Measurements from ENCODE around the gene GPR55. TPM values are rescaled to one million over a fixed set of nuclear protein-coding genes. Genes with fewer than 3 reads are reported as not detected.

Gene GPR55
- total RNA-seq, 1 donor from 2014 or later, result not detected

DNA sequence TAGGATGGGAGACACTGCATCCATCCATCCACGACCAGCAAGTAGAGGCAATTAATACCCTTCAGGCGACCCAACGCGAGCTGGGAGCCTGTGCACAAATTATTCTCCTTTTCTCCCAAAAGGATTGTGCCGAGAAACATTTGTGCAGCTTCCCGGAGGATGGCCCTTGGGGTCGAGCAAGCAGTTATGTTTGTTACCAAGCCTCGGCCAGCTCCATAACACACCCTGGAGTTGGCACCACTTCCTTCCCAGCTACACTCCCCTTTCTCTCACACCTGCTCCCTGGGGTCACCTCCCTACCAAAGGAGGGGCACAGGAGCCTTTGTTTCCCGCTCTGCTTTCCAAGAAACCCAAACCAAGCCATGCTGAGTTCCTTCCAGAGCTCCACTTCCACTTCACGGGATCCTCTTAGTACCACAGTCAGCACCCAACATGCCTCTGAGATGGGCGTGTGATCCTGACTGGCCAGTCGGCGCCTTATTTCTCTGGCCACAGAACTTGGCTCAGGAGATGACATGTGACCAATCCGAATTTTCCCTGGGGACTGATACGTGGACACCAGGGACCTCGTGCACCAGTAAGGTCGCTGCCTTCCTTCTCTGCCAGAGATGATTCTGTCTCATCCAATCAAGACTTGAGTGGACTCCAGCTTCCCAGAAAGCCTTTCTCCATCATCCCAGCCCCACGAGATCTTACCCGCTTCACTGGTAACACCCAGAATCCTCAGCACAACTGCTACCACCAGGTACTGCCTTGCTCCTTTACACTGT is 28.5 kb downstream of the GPR55 start:
- Histone ChIP-seq H2AFZ (replicated peaks) (no peak overlapping the region), H3K4me1 (peaks cover 21% of the 10 kb centered on the region), H3K27me3 (no peaks in the 10 kb centered on the region), H3F3A (ENCODE audit: low read depth) (no peaks in the 10 kb centered on the region), H3K9ac (no peak overlapping the region), H3K4me2 (no peak overlapping the region), H3K36me3 (no peaks in the 10 kb centered on the region), H3K79me2 (ENCODE audit: low read depth) (no peaks in the 10 kb centered on the region), H3K27ac (no peak overlapping the region), H4K20me1 (ENCODE audit: low read depth) (no peaks in the 10 kb centered on the region), H3K4me3 (no peak overlapping the region), H3K9me3 (ENCODE audit: low read depth) (no peaks in the 10 kb centered on the region)
- DNase-seq (ENCODE audit: low spot score), result no peak
- Mint-ChIP-seq H3K4me1 (peaks cover 55% of the 10 kb centered on the region), H3K27me3 (ENCODE audit: insufficient read depth, low read depth) (peaks cover 3% of the 10 kb centered on the region), H3K9me3 (no peaks in the 10 kb centered on the region), H3K27ac (peak overlapping the region; percentile 57), H3K36me3 (no peaks in the 10 kb centered on the region), H3K4me3 (no peak overlapping the region)
- no peak for TF ChIP-seq EZH2phosphoT487 (IDR thresholded peaks at IDR 0.05)
- TF ChIP-seq, protein P1, sequence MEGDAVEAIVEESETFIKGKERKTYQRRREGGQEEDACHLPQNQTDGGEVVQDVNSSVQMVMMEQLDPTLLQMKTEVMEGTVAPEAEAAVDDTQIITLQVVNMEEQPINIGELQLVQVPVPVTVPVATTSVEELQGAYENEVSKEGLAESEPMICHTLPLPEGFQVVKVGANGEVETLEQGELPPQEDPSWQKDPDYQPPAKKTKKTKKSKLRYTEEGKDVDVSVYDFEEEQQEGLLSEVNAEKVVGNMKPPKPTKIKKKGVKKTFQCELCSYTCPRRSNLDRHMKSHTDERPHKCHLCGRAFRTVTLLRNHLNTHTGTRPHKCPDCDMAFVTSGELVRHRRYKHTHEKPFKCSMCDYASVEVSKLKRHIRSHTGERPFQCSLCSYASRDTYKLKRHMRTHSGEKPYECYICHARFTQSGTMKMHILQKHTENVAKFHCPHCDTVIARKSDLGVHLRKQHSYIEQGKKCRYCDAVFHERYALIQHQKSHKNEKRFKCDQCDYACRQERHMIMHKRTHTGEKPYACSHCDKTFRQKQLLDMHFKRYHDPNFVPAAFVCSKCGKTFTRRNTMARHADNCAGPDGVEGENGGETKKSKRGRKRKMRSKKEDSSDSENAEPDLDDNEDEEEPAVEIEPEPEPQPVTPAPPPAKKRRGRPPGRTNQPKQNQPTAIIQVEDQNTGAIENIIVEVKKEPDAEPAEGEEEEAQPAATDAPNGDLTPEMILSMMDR (IDR thresholded peaks at IDR 0.05), result no peak

DNA sequence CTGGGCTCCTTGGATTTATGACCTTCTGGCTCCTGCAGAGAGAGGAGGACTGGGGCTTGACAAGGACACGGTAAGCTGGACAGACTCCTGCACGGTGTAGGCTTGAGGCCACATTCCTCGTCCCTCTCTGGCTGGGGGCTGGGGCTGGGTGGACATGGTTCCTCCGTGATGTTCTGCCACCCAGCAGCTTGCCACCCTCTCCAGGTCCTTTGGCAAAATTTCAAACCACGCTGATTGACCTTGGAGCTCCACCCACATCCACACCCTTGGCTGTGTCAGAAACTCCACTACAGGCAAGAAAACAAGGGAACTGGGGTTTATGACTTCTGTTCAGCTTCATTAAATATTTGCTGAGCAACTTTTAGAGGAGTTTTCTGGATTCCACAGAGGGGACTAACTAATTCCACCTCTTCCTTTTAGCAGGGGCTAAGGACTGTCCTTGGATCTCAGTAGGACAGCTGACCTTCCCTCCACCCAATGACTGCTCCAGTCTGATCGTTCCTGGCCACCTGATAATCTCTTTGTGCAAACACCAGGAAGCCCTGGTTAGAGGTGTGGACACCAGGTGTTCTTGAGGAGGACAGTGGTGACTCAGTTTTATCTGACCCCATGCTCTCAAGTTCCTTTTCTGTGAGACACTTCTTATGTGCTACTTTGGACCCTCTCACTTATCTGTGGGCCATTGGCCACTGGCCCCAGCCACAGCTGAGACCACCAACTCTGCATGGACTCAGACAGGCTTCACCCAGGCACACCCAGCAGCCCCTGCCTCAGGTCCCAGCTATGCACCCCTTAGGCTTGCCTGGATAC is 29.3 kb downstream of the GPR55 start:
- Histone ChIP-seq H3F3A (ENCODE audit: low read depth) (no peaks in the 10 kb centered on the region), H3K79me2 (ENCODE audit: low read depth) (no peaks in the 10 kb centered on the region), H3K9ac (no peak overlapping the region), H2AFZ (replicated peaks) (no peak overlapping the region), H3K4me1 (peaks cover 21% of the 10 kb centered on the region), H3K27me3 (no peaks in the 10 kb centered on the region), H3K9me3 (ENCODE audit: low read depth) (no peaks in the 10 kb centered on the region), H3K27ac (no peak overlapping the region), H4K20me1 (ENCODE audit: low read depth) (no peaks in the 10 kb centered on the region), H3K4me3 (no peak overlapping the region), H3K4me2 (no peak overlapping the region), H3K36me3 (no peaks in the 10 kb centered on the region)
- H3K36me3 Mint-ChIP-seq, result no peaks in the 10 kb centered on the region
- H3K27ac Mint-ChIP-seq, result peak overlapping the region; percentile 82
- no peak overlapping the region for H3K4me3 Mint-ChIP-seq
- DNase-seq (ENCODE audit: low spot score), result no peak
- TF ChIP-seq EZH2 (IDR thresholded peaks at IDR 0.05), result no peak
- TF ChIP-seq, protein P1 (IDR thresholded peaks at IDR 0.05), result no peak
- no peak for TF ChIP-seq EZH2phosphoT487 (IDR thresholded peaks at IDR 0.05)
- peaks cover 61% of the 10 kb centered on the region for H3K4me1 Mint-ChIP-seq
- no peaks in the 10 kb centered on the region for H3K27me3 Mint-ChIP-seq (ENCODE audit: insufficient read depth, low read depth)
- H3K9me3 Mint-ChIP-seq, result no peaks in the 10 kb centered on the region

DNA sequence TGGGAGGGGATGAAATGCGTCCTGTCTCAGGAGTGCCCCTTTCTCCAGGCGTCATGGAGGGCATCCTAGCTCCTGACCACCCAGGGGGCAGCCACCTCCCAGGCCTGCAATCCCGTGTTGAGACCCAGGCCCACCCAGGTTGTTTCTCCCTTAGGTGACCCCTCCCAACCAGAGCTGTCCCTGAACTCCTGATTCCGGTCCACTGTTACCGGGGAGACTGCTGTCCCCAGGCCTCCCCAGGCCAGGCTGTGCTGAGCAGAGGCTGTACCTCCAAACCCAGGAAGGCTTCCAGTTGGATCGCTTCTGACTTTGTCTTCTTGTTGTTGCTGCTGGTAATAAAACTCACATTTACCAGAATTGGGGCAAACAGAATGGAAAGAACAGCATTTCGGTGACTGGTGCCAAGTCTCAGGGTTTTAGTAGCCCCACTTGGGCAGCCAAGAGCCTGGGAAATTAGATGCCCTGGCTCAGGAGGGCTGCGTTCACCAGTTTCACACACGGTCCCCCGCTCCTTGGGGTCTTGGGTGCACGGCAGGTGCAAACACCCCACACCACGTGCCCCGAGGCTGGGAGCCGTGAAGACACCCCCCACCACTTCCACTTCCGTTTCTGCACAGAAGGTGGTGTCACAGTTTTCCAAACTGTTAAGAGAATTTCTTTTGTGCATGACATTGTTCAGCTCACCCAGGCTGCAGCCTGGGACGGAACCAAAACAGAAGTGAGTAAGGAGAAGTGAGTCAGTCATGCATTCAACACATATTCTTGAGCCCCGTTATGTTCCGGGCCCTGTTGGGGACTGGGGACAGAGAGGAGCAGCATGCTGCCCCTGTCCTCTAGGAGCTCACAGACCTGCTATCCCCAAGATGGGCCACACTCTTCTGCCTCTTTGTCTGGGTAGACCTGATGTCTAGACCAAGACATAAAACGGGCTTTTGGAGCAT is 30.9 kb downstream of the GPR55 start:
- no peak overlapping the region for H3K4me3 ChIP-seq
- no peaks in the 10 kb centered on the region for H3K9me3 ChIP-seq (ENCODE audit: low read depth)
- H3K9me3 Mint-ChIP-seq, result peaks cover 1% of the 10 kb centered on the region
- H3K27ac Mint-ChIP-seq, result peak overlapping the region; percentile 44
- no peaks in the 10 kb centered on the region for H4K20me1 ChIP-seq (ENCODE audit: low read depth)
- H3K27me3 Mint-ChIP-seq (ENCODE audit: insufficient read depth, low read depth), result no peaks in the 10 kb centered on the region
- no peaks in the 10 kb centered on the region for H3K79me2 ChIP-seq (ENCODE audit: low read depth)
- no peak for TF ChIP-seq EZH2 (IDR thresholded peaks at IDR 0.05)
- TF ChIP-seq, protein P1 (IDR thresholded peaks at IDR 0.05), result no peak
- TF ChIP-seq EZH2phosphoT487 (IDR thresholded peaks at IDR 0.05), result no peak
- H3F3A ChIP-seq (ENCODE audit: low read depth), result no peaks in the 10 kb centered on the region
- H3K4me2 ChIP-seq, result no peak overlapping the region
- H3K27ac ChIP-seq, result no peak overlapping the region
- peaks cover 16% of the 10 kb centered on the region for H3K4me1 ChIP-seq
- no peak overlapping the region for H3K9ac ChIP-seq
- peaks cover 62% of the 10 kb centered on the region for H3K4me1 Mint-ChIP-seq
- no peaks in the 10 kb centered on the region for H3K27me3 ChIP-seq
- peaks cover under 1% of the 10 kb centered on the region for H3K36me3 Mint-ChIP-seq
- H3K4me3 Mint-ChIP-seq, result no peak overlapping the region
- peak; percentile 33 for DNase-seq (ENCODE audit: low spot score)
- no peaks in the 10 kb centered on the region for H3K36me3 ChIP-seq
- H2AFZ ChIP-seq (replicated peaks), result no peak overlapping the region

All from neural progenitor cell (in vitro differentiated cells).